GM21723 (cell line): ENCODE data around the gene SLC12A7.
"Not testable (repeated sequence)": the region's sequence is repeated elsewhere in the genome, so short reads cannot be mapped to it uniquely, and the experiment has no call there.

ENCODE experiments used
- ATAC-seq: cut with Tn5 transposase; IDR thresholded peaks from one replicate; pipeline ENCODE4 v1.9.1; 2021; ENCODE audit warnings: mild to moderate bottlenecking, moderate library complexity; ENCODE audit not compliant: unreplicated experiment

The SLC12A7 gene

DNA sequence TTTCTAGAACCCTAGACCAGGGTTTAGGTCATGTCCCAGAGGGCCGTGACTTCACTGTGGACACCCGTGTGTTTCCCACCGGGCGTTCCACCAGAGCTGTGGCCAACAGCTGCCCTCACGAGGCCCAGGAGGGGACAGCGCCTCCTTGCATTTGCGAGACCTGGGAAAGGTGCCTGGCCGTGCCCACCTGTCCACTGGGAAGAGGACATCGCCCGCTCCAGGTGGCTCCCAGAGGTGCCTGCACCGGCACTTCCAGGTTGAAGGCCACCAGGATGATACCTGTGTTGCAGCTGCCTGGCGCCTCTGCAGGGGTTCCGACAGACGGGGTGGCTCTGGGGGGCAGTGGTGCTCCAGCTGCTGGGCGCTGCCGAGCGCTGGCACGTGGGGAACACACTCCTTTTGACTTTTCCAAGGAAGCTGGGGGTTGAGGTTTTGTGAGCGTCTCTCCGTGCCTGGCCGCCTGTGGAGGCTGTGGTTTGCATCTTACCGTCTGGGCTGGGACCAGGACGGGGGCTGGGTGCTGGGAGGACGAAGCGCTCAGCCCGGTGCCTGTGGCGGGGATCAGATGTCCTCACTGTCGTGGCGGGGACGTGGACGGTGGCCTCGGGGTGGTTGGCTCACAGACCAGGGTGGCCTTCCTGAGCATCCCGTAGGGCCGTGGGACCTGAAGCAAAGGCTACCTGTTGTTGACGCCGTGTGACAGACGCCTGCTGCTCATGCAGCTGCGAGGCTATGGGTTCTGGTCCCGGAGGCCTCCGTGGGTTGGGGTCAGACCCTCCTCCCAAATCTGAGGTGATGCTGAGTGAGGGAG, 84.0 kb downstream of the SLC12A7 start:
- ATAC-seq = no peak

DNA sequence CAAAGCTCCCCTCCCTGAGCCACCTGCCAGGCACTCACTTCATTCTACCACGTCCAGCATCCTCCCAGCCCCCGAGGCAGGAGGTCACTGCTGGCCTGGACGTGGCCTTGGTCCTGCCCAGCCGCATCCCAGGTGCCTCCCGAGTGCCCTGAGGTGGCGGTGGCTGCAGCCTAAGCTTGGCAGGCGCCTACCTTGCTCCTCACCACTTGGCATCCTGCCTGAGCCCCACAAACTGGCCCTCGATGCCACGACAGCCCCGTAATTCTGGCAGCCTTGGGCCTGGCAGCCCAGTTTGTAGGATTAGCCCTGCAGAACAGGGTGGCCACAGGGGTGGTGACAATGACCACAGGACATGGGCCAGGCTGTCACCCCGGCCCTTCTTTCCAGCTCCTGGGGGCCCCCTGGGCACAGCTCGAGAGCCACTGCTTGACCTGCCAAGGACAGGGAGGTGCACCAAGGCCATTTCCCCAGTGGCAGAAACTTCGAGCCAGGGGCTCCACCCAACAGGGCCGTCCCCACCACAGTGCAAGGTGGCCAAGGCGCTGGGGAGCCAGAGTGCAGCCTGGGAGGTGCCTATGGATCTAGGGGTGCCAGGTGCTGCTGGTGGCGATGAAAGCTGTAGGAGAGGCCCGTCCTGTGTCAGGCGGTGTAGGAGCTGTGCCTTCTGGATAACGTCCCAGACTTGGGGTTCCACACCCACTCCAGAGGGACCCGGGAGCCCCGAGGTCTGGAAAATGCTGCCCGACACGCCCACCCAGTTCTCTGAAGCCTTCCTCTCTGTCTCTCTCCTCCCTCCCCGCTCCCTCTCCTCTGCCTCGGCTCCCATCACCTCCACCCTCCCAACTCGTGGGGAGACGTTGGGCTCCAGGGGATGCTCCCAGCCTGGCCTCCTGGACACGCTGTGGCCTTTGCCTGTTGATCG, 84.9 kb downstream of the SLC12A7 start:
- ATAC-seq = no peak

GRCh38 chr5:1021969-1022336, 89.9 kb downstream of the SLC12A7 start:
- not testable (repeated sequence) for ATAC-seq

DNA sequence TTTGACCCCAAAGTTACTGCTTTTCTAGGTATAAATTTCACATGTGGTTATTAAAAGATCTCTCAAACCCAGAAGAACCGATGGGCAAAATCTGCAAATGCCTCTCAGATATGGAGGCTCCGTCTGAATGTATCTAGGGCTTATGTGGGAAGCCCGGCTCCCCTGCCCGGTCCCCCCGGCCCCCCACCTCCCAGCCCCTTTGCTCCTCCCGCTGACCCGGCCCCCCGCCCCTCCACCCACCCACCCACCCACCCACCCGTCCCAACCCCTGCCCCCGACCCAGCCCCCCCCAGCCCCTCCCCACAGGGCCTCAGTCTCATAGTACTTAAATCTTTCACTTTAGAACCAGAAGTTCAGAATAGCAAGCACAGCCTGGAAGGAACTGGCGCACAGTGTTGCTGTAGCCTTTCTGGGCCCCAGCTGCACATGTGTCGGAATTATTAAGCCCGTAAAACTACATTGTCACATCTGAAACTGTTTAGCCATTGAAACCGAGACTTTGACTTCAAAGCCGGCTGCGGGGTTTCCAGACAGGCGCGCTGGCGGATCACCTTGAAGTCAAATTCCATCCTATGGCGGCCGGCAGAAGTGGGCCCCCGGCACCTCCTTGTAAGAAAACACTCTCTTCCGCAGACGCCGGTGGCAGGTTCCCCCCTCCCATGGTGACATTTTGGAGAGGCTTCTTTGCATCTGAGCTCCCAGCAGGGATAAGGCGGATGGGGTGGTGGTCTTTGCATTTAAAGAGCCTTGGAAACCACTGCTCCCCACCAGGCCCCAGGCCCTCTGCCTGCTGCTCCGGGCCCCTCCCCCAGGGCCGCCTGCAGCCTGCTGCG, 90.5 kb downstream of the SLC12A7 start:
- no peak for ATAC-seq

DNA sequence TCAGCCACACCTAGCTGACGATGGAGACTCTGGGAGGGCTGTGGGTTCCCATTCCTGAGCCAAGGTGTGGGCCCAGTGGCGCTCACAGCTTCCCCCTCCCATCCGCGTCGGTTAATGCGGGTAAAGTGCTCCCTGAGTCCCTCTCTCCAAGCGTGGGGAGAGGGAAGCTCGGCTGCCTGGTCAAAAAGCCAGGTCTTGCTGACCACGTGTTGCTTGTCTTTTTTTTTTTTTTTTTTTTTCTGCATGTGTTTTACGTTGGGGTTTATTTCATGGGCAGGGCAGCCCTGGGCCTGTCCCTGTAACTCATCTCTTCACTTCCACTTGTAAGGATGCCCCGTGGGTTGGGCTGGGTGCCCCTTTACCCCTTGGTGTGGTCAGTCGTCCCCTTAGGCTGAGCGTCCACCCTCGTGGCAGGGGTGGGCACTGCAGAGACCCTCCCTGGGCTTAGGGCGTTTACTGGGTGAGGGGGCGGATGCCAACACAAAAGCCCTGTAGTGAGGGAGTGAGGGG, 91.4 kb downstream of the SLC12A7 start:
- no peak for ATAC-seq

DNA sequence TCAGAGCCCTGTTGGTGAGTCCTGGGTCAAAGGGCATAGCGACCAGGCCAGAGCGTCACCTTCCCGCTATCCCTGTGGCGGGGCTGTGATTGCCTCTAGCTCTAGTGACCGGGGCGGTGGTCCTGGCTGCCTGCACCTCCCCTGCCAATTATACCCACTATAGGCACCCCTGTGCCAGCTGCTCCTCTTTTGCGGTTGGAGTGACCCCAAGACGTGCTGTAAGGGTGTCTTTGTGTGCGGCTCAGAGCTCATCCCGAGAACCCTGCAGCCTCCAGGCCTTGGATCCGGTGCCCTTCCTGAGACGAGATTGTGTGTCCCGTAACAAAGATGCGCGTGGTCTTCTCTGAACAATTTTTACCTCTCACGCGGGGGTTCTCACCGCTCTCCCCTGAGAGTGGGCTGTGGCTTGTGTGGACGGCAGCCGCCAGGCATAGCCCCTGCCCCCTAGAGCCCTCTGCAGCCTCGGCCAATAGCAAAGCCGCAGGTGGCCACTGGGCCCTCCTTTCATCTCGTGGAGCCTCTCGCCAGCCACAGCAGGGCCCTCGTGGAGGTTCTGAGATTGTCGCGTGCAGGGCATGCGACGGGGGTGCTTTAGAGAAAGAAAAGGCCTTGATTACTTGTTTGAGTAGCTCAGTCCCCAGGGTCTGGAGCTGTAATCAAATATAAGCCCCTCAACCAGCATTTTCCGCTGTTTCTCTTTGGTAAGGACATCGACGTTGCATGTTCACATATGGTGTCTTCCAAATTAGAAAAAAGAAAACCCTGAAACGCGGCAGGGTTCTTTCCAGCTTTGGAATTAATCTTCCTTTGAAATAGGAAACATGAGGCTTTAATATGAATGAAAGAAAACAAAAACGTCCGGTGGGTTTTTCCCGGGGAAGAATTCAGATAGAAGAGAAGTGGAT, 92.6 kb downstream of the SLC12A7 start:
- no peak for ATAC-seq

DNA sequence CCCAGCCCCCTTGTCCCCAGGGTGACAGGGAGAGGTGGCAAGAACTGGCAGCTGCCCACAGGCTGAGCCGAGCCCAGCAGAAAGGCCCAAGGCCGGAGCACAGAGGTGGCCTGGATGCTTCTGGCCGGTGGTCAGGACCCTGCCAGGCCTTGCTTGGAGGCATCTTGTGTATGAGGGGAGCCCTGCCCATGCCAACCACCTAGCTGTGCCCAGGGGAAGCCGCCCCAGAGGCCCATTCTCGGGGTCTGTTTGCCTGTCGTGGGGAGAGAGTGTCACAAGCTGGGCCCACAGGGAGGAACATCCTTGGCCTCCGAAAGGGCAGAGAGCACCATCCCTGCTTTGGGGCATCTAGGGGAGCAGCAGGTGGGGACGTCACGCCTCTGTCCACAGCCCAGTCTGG, 93.3 kb downstream of the SLC12A7 start:
- no peak for ATAC-seq

DNA sequence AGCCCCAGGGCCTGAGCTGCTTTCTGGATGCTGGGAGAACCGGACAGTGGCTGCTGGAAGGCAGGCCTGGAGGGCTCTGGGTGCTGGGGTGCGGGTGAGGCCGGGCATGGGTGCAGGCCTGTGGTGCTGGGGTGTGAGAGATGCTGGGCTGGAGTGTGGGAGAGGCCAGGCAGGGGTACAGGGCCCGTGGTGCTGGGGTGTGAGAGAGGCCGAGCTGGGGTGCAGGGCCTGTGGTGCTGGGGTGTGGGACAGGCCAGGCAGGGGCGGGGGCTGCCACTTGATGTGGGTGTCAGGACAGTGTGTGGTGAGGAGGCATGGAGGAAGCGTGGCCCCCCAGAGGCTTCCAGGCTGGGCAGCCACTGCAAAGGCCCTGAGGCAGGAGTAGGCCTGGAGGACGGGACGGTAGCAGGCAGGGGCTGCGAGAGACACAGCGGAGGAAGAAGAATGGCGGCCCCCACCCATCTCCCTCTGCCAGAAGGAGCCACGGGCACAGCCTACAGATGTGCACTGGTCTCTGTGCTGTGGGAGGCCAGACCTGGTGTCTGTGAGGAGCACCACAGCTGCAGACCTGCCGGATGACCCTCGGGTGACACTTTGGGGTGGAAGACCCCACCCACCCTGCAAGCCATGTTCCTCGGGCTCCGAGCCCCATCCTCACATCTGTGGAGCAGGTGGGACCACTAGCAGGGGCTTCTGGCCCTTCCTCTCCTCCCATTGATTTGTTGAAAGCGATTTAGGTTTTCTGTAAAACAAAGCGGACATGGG, 94.0 kb downstream of the SLC12A7 start:
- no peak for ATAC-seq

GRCh38 chr5:1017056-1017455, 94.8 kb downstream of the SLC12A7 start:
- ATAC-seq = no peak

GRCh38 chr5:1016476-1016875, 95.4 kb downstream of the SLC12A7 start:
- ATAC-seq = no peak

DNA sequence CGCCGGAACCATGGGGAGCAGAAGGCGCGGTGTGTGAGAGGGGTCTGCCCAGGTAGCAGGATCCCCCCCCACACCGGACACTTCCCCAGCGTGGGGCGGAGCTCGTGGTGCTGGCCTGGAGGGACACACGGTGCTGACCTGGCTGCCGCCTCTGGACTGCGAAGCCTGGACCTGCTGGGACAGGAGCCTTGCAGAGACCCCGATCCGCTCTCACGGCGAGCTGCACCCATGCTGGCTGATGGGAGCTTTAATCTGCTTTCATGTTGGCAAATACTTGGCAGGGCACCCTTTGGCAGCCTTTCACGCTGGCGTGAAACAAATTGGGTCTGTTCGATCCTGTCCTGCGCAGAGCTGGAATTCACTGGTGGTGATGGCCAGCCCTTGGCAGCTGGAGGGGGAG, 95.8 kb downstream of the SLC12A7 start:
- no peak for ATAC-seq

- ATAC-seq = no peak
Measured at GRCh38 chr5:1015507-1015906, 96.4 kb downstream of the SLC12A7 start.

GRCh38 chr5:1014781-1015221, 97.1 kb downstream of the SLC12A7 start:
- no peak for ATAC-seq

GRCh38 chr5:1014346-1014745, 97.5 kb downstream of the SLC12A7 start:
- no peak for ATAC-seq

- ATAC-seq = no peak
Measured at GRCh38 chr5:1013948-1014301, 97.9 kb downstream of the SLC12A7 start.

GRCh38 chr5:1013238-1013947, 98.5 kb downstream of the SLC12A7 start:
- ATAC-seq = no peak

DNA sequence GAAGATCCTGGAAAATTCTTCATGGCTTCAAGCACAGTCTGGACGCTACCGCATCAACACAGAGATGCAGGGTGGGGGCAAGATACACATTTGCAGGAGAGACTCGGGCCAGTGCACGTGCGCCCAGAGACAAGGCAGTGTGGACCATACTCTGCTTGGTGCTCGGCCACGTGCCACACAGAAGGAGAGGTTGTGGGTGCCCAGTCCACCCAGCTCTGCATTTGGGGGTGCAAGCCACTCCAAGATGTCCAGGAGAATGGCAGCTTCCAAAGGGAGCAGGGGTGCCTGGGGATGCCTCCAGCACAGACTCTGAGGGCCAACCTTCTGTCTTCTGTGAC, 99.0 kb downstream of the SLC12A7 start:
- ATAC-seq = no peak

GRCh38 chr5:1012313-1012841, 99.5 kb downstream of the SLC12A7 start:
- no peak for ATAC-seq
